GM19043 (cell line): ENCODE results near the gene DHRSX.
"Not testable (repeated sequence)": the region's sequence is repeated elsewhere in the genome, so short reads cannot be mapped to it uniquely, and the experiment has no call there.

Experiments
- ATAC-seq: cut with Tn5 transposase; IDR thresholded peaks from one replicate; pipeline ENCODE4 v1.9.1; 2021; ENCODE audit warnings: low read depth; ENCODE audit not compliant: unreplicated experiment

DHRSX gene

GRCh38 chrX:2376166-2376565 lies 124.6 kb downstream of the DHRSX start:
- no peak for ATAC-seq

DNA sequence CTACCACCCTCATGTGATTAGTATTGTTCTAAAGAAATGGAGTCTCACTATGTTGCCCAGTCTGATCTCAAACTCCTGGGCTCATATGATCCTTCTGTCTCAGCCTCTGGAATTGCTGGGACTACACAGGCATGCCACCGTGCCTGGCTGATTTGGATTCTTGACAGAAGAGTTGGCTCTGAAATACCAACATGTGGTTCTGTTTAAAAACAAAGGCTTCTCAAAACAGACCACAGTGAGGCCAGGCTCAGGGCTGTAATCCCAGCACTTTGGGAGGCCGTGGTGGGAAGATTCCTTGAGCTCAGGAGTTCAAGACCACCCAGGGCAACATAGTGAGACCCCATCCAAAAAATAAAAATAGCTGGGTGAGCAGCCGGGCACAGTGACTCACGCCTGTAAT lies 126.7 kb downstream of the DHRSX start:
- no peak for ATAC-seq

DNA sequence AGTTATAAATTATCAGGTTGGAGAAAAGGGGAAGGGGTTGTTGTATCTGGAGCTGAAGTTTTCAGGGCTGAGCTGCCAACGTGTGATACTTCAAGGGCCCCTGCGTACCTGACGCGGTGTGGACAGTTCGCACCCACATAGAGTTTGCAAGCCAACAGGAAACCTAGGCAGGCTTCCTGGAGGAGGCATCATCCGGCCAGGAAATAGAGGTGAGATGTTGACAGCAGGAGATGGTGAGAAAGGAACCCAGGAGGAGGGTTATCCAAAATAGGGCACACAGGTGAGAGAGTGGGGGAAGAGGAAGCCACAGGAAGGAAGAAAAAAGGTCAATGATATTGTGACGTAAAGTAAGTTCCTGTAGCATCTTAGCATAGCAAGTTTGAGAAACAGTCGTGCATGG lies 127.2 kb downstream of the DHRSX start:
- ATAC-seq: no peak

DNA sequence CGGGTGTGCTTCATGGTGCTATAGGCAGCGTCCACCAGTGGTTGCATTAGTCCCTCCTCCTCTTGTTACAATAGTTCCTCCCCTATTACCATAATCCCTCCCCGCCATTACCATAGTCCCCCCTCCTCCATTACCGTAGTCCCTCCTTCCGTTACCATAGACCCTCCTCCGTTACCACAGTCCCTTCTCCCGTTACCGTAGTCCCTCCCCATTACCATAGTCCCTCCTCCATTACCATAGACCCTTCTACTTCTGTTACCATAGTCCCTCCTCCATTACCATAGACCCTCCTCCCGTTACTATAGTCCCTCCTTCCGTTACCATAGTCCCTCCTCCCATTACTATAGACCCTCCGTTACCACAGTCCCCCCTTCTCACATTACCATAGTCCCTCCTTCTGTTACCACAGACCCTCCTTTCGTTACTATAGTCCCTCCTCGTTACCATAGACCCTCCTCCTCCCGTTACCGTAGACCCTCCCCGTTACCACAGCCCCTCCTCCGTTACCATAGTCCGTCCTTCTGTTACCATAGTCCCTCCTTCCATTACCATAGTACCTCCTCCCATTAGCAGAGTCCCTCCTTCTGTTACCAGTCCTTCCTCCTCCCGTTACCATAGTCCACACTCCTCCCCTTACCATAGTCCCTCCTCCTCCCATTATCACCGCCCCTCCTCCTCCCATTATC lies 129.6 kb downstream of the DHRSX start:
- ATAC-seq: no peak

DNA sequence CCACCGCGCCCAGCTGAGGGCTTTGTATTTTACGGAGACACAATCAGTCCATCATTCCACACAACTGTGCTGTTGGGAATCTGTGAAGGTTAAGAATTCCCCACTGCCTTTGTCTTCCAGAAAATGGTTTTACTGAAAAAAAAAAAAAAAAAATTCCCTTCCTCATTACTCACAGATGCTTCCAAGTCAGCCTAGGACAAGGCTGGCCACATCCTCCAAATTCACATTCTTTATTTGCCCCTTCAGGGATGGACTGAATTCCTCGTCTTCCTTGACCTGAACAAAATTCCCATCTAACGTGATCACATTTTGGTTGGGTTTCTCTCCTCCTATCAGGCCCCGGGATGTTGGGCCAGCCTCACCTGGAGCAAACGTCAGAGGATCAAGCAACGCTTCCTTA lies 130.3 kb downstream of the DHRSX start:
- no peak for ATAC-seq

GRCh38 chrX:2369206-2369605 lies 131.6 kb downstream of the DHRSX start:
- no peak for ATAC-seq

DNA sequence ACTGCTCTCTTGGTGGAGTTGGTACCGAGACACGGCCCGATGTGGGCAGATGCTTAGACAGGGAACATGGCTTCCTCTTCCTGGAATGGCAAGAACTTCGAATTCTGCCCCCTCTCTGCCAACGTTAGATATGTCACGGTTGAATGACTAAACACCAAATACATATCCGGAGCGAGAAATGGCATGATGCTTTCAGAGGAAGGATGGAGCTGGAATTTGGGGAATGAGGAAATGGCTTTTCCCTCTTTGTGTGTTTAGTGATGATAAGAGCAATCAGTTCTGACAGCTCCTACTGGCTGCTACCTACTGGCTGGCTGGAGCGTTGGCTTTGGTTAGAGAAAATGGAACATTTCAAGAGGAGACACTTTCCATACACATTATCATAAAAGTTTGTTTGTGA lies 140.0 kb downstream of the DHRSX start:
- no peak for ATAC-seq

DNA sequence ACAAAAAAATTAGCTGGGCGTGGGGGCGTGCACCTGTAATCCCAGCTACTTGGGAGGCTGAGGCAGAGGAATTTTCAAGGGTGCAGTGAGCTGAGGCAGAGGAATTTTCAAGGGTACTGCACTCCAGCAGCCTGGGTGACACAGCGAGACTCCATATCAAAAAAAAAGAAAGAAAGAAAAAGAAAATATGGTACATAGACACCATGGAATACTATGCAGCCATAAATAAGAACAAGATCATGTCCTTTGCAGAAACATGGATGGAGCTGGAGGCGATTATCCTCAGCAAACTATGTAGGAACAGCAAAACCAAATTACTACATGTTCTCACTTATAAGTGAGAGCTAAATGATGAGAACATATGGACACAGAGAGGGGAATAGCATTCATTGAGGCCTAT lies 141.3 kb downstream of the DHRSX start:
- ATAC-seq: not testable (repeated sequence)

DNA sequence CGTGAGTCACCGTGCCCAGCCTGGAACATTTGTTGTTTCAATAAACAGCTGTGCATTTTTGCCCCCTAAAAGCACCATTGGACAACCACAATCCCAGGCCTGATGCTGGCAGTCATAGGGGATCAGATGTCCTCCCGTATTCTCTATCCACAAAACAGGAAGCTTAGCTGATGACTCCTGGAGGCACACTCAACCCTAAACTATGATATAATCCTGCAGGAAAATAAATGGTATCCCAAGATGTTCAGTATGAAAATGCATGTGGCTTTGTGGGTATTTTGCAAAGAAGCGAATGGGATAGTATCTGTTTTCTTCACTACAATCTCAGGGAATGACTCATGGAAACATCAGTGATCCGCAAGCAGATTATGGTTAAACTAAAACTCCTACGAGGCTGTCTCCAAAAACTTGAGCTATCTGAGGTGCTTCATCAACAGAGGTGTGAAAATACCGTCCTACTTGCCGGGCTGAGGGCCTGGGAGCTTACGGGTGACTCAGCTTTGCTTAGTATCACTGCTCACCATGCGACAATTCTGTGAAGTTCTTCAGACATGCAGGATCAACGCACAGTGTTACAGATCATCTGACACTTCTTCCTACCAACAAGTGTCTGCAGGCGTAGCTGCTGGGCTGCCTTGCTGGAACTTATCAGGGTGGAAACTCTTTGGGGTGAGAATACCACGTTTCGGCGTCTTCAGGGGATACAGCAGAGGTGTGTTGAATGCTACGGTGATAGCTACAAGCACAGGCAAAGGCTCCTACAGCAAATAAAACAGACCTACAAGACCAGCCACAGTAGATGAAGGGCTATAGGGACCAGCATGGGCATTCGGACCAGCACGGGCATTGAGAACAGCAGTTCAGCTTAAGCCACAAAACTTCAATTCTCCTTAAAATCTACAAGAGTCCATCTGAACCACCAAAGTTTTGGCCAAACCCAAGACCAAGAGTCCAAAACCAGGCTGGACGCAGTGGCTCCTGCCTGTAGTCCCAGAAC lies 148.5 kb downstream of the DHRSX start:
- no peak for ATAC-seq

DNA sequence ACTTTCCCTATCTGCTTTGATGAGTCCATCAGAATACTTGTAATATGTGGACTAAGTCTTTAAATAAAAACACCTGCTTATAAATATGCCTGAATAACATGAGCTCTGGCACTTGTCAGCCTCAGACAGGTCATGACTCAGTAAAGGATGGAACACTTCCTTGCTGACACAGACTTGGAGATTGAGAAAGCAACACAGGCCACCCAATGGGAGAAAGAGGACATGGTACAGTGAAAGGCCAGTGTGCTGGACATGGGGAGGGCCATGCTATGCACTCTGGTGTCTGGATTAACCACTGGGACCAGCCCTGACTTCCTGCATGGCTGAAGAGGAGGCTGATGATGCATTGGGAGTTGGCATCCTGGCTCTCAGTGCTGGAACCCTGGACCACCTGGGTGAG lies 149.5 kb downstream of the DHRSX start:
- no peak for ATAC-seq

- ATAC-seq: not testable (repeated sequence)
These were observed 150.1 kb downstream of the DHRSX start for GRCh38 chrX:2350703-2351102.

GRCh38 chrX:2350036-2350435 lies 150.7 kb downstream of the DHRSX start:
- not testable (repeated sequence) for ATAC-seq

DNA sequence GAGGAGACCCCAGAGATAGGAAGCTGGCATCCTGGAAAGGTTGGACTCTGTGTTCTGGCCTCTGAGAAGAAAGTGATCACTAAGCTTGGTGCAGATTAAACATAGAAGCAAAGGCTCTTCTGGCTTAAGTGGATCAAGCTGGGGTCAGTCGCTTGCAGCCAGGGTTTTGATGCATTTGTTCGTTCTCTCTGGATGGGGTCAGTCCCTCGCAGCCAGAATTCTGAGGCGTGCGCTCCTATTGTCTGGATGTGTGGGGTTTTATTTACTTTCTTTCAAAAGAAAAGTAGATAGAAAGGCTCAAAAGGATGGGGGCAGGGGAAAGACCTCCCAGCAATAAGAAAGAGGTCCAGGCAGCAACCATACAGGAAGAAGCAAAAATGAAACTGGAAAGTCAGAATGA lies 152.6 kb downstream of the DHRSX start:
- no peak for ATAC-seq

DNA sequence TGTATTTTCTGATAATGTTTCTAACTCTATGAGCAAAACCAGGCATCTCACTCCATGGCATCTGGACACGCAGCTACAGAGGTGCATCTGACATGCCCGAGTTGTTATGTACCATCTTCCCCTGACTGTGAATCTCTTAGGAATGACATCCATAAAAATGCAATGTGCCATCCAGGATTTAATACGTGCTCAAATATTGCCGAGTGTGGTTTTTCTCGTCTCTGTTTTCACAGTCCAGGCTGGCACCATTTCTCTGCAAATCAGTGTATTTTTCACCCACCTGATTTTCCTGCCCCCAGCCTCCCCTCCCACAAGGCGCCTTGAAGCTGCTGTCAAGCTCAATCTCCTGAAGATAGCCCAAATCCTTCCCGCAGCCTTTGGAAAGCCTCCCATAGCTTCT lies 154.6 kb downstream of the DHRSX start:
- no peak for ATAC-seq

GRCh38 chrX:2345562-2345961 lies 155.2 kb downstream of the DHRSX start:
- ATAC-seq: no peak

GRCh38 chrX:2343413-2343812 lies 157.4 kb downstream of the DHRSX start:
- ATAC-seq: no peak

DNA sequence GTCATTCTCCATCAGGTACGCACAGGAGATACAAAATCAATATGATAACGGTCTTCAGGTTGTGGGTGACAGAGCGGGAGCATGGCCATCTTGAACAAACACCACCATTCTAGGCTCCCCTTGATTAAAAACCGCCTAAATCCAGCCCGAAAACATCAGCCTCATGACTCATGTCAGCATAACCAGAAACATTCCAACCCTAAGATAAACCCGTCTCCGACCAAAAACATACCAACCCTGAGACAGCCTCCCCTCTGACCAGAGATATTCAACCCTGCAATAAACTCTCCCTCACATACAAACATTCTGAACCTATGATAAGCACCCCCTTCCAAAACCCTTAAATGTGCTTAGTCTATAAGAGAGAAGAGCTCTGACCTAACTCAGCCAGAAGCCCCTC lies 157.9 kb downstream of the DHRSX start:
- no peak for ATAC-seq

- ATAC-seq: no peak
These were observed 158.5 kb downstream of the DHRSX start for GRCh38 chrX:2342281-2342688.

DNA sequence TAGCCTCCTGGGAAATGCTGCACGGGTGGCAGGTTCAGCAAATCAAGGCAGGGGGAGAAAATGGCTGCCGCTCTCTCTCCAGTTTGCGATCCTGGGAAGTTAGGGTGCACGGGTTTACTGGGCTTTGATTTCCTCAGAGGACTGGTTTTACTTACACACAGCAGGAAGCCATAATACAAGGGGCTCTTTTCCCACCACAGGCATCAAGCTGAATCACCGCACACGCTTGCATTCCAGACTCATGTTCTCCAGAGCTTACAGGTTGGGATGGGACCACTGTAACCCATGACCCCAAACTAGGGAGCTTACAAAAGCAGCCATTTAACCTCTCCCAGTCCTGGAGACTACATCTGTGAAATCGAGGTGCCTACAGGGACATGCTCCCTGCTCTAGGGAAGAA lies 159.8 kb downstream of the DHRSX start:
- no peak for ATAC-seq

DNA sequence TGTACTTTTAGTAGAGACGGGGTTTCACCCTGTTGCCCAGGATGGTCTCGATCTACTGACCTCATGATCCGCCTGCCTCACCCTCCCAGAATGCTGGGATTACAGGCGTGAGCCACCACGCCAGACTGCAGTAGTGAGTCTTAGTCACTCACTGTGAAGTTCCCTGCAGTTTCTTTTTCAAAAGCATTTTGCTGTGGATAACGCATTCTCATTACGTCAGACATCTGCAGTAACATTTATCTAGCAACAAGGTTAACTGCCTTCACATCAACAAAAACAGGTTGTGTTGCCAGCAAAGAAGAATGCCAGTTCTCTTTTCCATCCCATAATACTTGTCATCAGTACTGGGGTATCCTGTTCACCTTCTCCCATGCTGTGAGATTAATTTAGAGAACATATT lies 164.6 kb downstream of the DHRSX start:
- ATAC-seq: no peak

GRCh38 chrX:2334237-2334636 lies 166.5 kb downstream of the DHRSX start:
- no peak for ATAC-seq

DNA sequence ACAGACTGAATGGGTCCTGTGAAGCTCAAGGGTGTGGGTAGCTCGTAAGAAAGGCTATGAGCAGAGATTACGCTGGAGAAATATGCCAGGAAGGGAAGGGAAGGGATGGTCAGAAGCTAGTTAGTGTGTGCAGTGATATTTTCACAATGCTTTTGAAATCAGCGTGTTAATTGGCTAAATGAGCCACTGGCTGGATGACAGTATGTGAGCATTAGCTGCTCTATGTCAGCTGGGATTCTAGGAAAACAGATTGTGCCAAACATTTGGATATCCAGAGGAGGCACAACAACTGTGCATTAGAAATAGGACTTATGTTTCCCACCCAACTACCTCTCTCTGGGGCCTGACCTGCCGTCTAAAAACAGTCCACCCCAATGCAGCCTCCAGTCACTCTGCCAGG lies 168.5 kb downstream of the DHRSX start:
- no peak for ATAC-seq
